GM21381 (cell line): ENCODE data around the gene PRRG4.
"Not testable (repeated sequence)": the region's sequence is repeated elsewhere in the genome, so short reads cannot be mapped to it uniquely, and the experiment has no call there.

ENCODE experiments used
- ATAC-seq: cut with Tn5 transposase; IDR thresholded peaks from one replicate; pipeline ENCODE4 v1.9.1; 2021; ENCODE audit warnings: mild to moderate bottlenecking, moderate library complexity; ENCODE audit not compliant: unreplicated experiment

Gene PRRG4

GRCh38 chr11:32830413-32830738, 649 bp downstream of the PRRG4 start:
- no peak for ATAC-seq

GRCh38 chr11:32830796-32831195, 1.1 kb downstream of the PRRG4 start:
- no peak for ATAC-seq

GRCh38 chr11:32831221-32831620, 1.5 kb downstream of the PRRG4 start:
- no peak for ATAC-seq

GRCh38 chr11:32833921-32834320, 4.2 kb downstream of the PRRG4 start:
- ATAC-seq = no peak

GRCh38 chr11:32836946-32837345, 7.2 kb downstream of the PRRG4 start:
- ATAC-seq = no peak

- no peak for ATAC-seq
Observed at GRCh38 chr11:32838505-32839274, 9.0 kb downstream of the PRRG4 start.

- no peak for ATAC-seq
Observed at GRCh38 chr11:32839308-32839707, 9.6 kb downstream of the PRRG4 start.

GRCh38 chr11:32840587-32840986, 10.9 kb downstream of the PRRG4 start:
- ATAC-seq = no peak

GRCh38 chr11:32843544-32843943, 13.8 kb downstream of the PRRG4 start:
- no peak for ATAC-seq

GRCh38 chr11:32847511-32847910, 17.8 kb downstream of the PRRG4 start:
- no peak for ATAC-seq

- ATAC-seq = no peak
Observed at GRCh38 chr11:32849761-32850160, 20.0 kb downstream of the PRRG4 start.

- no peak for ATAC-seq
Observed at GRCh38 chr11:32851251-32851650, 21.5 kb downstream of the PRRG4 start.

- no peak for ATAC-seq
Observed at GRCh38 chr11:32852207-32852606, 22.5 kb downstream of the PRRG4 start.

GRCh38 chr11:32855601-32856000, 25.9 kb downstream of the PRRG4 start:
- no peak for ATAC-seq

GRCh38 chr11:32858731-32859130, 29.0 kb downstream of the PRRG4 start:
- no peak for ATAC-seq

GRCh38 chr11:32861850-32862577, 32.3 kb downstream of the PRRG4 start:
- no peak for ATAC-seq

GRCh38 chr11:32864555-32864954, 34.8 kb downstream of the PRRG4 start:
- ATAC-seq = no peak

GRCh38 chr11:32868752-32869151, 39.0 kb downstream of the PRRG4 start:
- ATAC-seq = not testable (repeated sequence)

GRCh38 chr11:32870676-32871075, 40.9 kb downstream of the PRRG4 start:
- ATAC-seq = no peak

GRCh38 chr11:32874132-32874531, 44.4 kb downstream of the PRRG4 start:
- no peak for ATAC-seq

- ATAC-seq = no peak
Observed at GRCh38 chr11:32881286-32881685, 51.6 kb downstream of the PRRG4 start.

- no peak for ATAC-seq
Observed at GRCh38 chr11:32883421-32883820, 53.7 kb downstream of the PRRG4 start.

- no peak for ATAC-seq
Observed at GRCh38 chr11:32884023-32884422, 54.3 kb downstream of the PRRG4 start.
